Ovary (tissue), 3 donors: Measurements from ENCODE around the gene VPS33B.

ENCODE experiments used
- CTCF ChIP-seq, 3 donors: fragments of 450-650 bp in 2 of 3; fragments of 200-600 bp in 1 of 3; IDR thresholded peaks; one replicate each; pipeline versions ENCODE4 v1.5.1 to v1.8.0; 2016 to 2022; ENCODE audit warnings: antibody characterized with exemption in 3 of 3, mild to moderate bottlenecking in 1 of 3
- POLR2A ChIP-seq: fragments of 450-650 bp; IDR thresholded peaks from one replicate; pipeline ENCODE4 v1.6.1; 2017; ENCODE audit warnings: antibody characterized with exemption, mild to moderate bottlenecking, moderate library complexity
- donor health status: DM: no; HTN: no; CAD: no.

- no peak for TF ChIP-seq POLR2A
- no peak for TF ChIP-seq CTCF (IDR thresholded peaks at IDR 0.05)
Measured at GRCh38 chr15:90998737-90999136, 23.7 kb downstream of the VPS33B start.
